Adipocyte (in vitro differentiated cells): ENCODE results near the gene TRIM32.
A peak's percentile ranks its signal among the peaks of the same experiment; 100 is the strongest.

Experiments
- DNase-seq: peaks from one replicate; pipeline ENCODE4 v3.0.0-alpha.2; 2015; ENCODE audit warnings: low read depth
- H3K27me3 ChIP-seq: replicated peaks from 2 replicates; pipeline ENCODE4 v1.7.0; 2013; ENCODE audit warnings: mild to moderate bottlenecking, low read length, moderate library complexity; ENCODE audit not compliant: control insufficient read depth, insufficient read depth
- H3K36me3 ChIP-seq: 2 replicates; pipeline ENCODE4 v1.7.0; 2013; ENCODE audit warnings: low read length, mild to moderate bottlenecking, moderate library complexity; ENCODE audit not compliant: control insufficient read depth, insufficient read depth, severe bottlenecking
- H3K4me1 ChIP-seq: 2 replicates; pipeline ENCODE4 v1.7.0; 2013; ENCODE audit warnings: mild to moderate bottlenecking, low read length, moderate library complexity; ENCODE audit not compliant: control insufficient read depth, insufficient read depth
- H3K4me3 ChIP-seq: 2 replicates; pipeline ENCODE4 v1.7.0; 2013; ENCODE audit warnings: mild to moderate bottlenecking, low read length, moderate library complexity
- H3K9ac ChIP-seq: 2 replicates; pipeline ENCODE4 v1.7.0; 2013; ENCODE audit warnings: mild to moderate bottlenecking, low read length, moderate library complexity
- H3K9me3 ChIP-seq: 2 replicates; pipeline ENCODE4 v1.7.0; 2013; ENCODE audit warnings: mild to moderate bottlenecking, low read length, moderate library complexity; ENCODE audit not compliant: control insufficient read depth

The TRIM32 gene

GRCh38 chr9:116706310-116707290 is 19.5 kb downstream of the TRIM32 start:
- H3K9ac ChIP-seq: no peak overlapping the region
- no peaks in the 10 kb centered on the region for H3K27me3 ChIP-seq
- DNase-seq: no peak

GRCh38 chr9:116712781-116713180 is 25.7 kb downstream of the TRIM32 start:
- Histone ChIP-seq H3K4me3 (no peak overlapping the region), H3K9me3 (no peaks in the 10 kb centered on the region), H3K4me1 (peaks cover 11% of the 10 kb centered on the region), H3K36me3 (no peaks in the 10 kb centered on the region), H3K9ac (no peak overlapping the region), H3K27me3 (no peaks in the 10 kb centered on the region)
- DNase-seq: no peak

More at GRCh38 chr9:116706310-116707290, 19.5 kb downstream of the TRIM32 start:
- Histone ChIP-seq H3K4me3 (no peak overlapping the region), H3K36me3 (no peaks in the 10 kb centered on the region), H3K4me1 (peaks cover 6% of the 10 kb centered on the region), H3K9me3 (no peaks in the 10 kb centered on the region)

- H3K27me3 ChIP-seq: no peaks in the 10 kb centered on the region
- H3K9me3 ChIP-seq: no peaks in the 10 kb centered on the region
- no peak overlapping the region for H3K4me3 ChIP-seq
- no peak overlapping the region for H3K9ac ChIP-seq
- DNase-seq: no peak
- H3K36me3 ChIP-seq: no peaks in the 10 kb centered on the region
- peaks cover 11% of the 10 kb centered on the region for H3K4me1 ChIP-seq
Measured at GRCh38 chr9:116713271-116713670, 26.2 kb downstream of the TRIM32 start.

GRCh38 chr9:116715751-116716150 is 28.6 kb downstream of the TRIM32 start:
- Histone ChIP-seq H3K27me3 (no peaks in the 10 kb centered on the region), H3K4me3 (no peak overlapping the region), H3K9ac (no peak overlapping the region), H3K4me1 (peaks cover 11% of the 10 kb centered on the region), H3K9me3 (no peaks in the 10 kb centered on the region), H3K36me3 (no peaks in the 10 kb centered on the region)
- DNase-seq: no peak

- peak overlapping the region; percentile 14 for H3K4me3 ChIP-seq
- H3K36me3 ChIP-seq: no peaks in the 10 kb centered on the region
- no peaks in the 10 kb centered on the region for H3K9me3 ChIP-seq
- no peak overlapping the region for H3K9ac ChIP-seq
- no peak for DNase-seq
- H3K4me1 ChIP-seq: peaks cover 11% of the 10 kb centered on the region
- H3K27me3 ChIP-seq: no peaks in the 10 kb centered on the region
Measured at GRCh38 chr9:116716438-116716837, 29.3 kb downstream of the TRIM32 start.

- DNase-seq: no peak
- H3K36me3 ChIP-seq: no peaks in the 10 kb centered on the region
- no peaks in the 10 kb centered on the region for H3K27me3 ChIP-seq
- peaks cover 11% of the 10 kb centered on the region for H3K4me1 ChIP-seq
- H3K9ac ChIP-seq: no peak overlapping the region
- H3K9me3 ChIP-seq: no peaks in the 10 kb centered on the region
- H3K4me3 ChIP-seq: peak overlapping the region; percentile 14
Measured at GRCh38 chr9:116717150-116717549, 30.0 kb downstream of the TRIM32 start.

GRCh38 chr9:116718111-116718510 is 31.0 kb downstream of the TRIM32 start:
- H3K9me3 ChIP-seq: no peaks in the 10 kb centered on the region
- no peak overlapping the region for H3K4me3 ChIP-seq
- no peak overlapping the region for H3K9ac ChIP-seq
- H3K36me3 ChIP-seq: no peaks in the 10 kb centered on the region
- H3K4me1 ChIP-seq: peaks cover 11% of the 10 kb centered on the region
- no peaks in the 10 kb centered on the region for H3K27me3 ChIP-seq
- no peak for DNase-seq

- Histone ChIP-seq H3K4me3 (no peak overlapping the region), H3K36me3 (no peaks in the 10 kb centered on the region), H3K9me3 (no peaks in the 10 kb centered on the region), H3K27me3 (no peaks in the 10 kb centered on the region), H3K4me1 (peaks cover 11% of the 10 kb centered on the region), H3K9ac (no peak overlapping the region)
- DNase-seq: no peak
Measured at GRCh38 chr9:116720111-116720510, 33.0 kb downstream of the TRIM32 start.

GRCh38 chr9:116721411-116721810 is 34.3 kb downstream of the TRIM32 start:
- Histone ChIP-seq H3K4me3 (no peak overlapping the region), H3K9me3 (no peaks in the 10 kb centered on the region), H3K36me3 (no peaks in the 10 kb centered on the region), H3K27me3 (no peaks in the 10 kb centered on the region), H3K9ac (no peak overlapping the region), H3K4me1 (peaks cover 11% of the 10 kb centered on the region)
- no peak for DNase-seq

GRCh38 chr9:116721944-116722343 is 34.8 kb downstream of the TRIM32 start:
- Histone ChIP-seq H3K4me1 (peaks cover 7% of the 10 kb centered on the region), H3K9ac (no peak overlapping the region), H3K27me3 (no peaks in the 10 kb centered on the region), H3K4me3 (no peak overlapping the region), H3K9me3 (no peaks in the 10 kb centered on the region), H3K36me3 (no peaks in the 10 kb centered on the region)
- DNase-seq: no peak

GRCh38 chr9:116724123-116724522 is 37.0 kb downstream of the TRIM32 start:
- DNase-seq: no peak
- Histone ChIP-seq H3K9me3 (no peaks in the 10 kb centered on the region), H3K4me1 (no peaks in the 10 kb centered on the region), H3K4me3 (no peak overlapping the region), H3K9ac (no peak overlapping the region), H3K27me3 (no peaks in the 10 kb centered on the region), H3K36me3 (no peaks in the 10 kb centered on the region)
